Measurements from ENCODE around the gene POLR3GL.

Gene POLR3GL

DNA sequence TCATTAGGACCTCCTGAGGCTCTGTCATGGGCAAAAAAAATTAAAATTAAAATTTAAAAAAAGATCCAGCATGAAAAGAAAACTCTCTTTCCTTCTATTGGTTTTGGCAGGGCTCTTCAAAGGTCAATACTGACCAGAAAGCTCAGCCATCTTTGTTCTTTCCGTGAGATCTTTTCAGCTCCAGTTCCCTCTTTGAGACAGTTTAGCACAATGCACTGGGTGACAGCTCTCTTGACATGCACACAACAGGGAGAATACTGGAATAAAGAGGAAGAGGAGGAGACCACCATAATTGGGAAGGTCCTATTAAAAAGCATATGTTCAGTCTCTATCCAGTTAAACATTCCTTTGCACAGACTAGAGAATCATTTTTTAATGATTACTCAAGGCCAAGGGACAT lies 13.0 kb upstream of the POLR3GL start:
- DNase-seq, result no peak

DNA sequence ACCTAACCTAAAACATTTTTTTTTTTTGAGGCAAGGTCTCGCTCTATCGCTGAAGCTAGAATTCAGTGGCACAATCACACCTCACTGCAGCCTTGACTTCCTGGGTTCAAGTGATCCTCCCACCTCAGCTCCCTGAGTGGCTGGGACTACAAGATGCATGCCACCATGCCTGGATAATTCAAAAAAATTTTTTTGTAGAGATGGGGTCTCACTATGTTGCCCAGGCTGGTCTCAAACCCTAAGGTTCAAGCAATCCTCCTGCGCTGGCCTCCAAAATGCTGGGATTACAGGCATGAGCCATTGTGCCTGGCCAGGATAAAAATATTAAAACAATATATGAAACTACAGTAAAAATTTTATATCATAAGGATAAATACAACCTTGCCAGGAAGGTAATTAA lies 11.6 kb upstream of the POLR3GL start:
- DNase-seq, result no peak

DNA sequence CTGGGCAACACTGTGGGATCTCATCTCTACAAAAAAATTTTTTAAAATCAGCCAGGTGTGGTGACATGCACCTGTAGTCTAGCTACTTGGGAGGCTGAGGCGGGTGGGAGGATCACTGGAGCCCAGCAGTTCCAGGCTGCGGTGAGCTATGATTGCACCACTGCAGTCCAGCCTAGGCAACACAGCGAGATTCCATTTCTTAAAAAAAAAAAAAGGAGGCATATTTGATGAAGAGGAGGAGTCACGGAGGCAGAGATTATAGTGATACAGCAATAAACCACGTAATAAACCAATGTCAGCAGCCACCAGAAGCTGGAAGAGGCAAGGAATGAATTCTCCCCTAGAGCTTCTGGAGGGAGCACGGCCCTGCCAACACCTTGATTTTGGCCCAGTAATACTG lies 10.6 kb upstream of the POLR3GL start:
- no peak for DNase-seq

DNA sequence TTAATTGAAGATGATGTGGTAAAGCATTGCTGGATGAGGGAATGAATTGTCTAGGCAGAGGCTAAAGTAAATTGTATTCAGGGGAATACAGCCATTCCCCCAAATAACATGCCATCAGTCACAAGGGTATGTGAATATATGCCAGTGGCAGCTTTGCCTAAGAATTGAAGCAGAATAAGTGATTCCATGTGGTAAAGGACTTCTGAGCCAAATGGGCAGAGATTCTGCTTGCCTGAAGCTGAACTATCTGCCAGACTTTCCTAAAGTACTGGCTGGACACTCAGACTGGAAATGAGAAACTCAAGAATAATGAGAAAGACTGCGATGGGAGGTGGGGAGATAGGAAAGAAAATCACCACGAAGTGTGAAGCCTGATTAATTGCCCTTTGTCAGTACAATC lies 9.1 kb upstream of the POLR3GL start:
- DNase-seq, result no peak

DNA sequence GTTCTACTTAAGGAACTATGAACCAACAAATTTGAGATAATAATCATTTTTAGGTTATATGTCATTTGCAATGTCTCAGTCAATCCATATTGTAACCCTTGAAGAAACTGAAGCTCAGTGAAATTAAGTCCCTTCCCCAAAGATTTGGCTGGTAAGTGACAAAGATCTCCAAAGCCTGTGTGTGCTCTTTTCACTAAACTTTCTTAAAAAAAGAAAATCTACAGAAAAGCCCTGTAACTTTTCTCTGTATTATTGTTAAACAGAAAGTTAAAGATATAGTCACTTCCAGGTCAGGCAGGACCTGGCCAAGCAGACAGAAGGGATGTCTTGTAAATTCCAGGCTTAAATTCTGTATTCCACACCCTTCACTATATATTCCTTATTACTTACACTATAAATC lies 8.1 kb upstream of the POLR3GL start:
- DNase-seq, result no peak

DNA sequence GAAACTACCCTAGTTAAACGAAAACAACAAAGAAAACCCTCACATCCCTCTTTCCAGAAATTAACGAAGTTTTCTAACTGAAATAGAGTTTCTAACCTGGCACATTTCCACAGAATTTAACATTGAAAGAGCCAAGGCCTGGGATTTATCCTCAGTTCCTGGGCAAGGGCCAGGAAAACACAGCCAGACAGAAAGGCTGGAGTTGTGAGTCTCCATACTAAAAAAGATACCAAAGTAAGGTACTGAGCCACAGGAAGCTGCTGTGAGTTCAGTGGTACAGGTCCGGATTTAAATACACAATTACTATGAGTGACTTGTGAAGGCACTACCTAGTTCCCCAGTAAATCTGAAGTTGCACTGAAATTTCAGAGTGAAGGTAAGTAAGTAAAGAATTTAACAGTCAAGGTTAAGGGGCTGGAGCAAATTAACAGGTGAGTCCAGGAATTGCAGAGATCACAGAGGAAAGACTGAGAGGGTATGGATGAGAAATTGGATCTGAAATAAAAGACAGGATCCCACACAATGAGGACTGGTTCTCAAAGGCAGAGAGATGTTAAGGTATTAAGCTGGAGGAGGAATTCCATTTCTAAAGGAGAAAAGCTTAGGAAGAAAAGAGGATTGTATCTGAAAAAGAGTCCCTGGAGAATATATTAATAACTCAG lies 7.6 kb upstream of the POLR3GL start:
- no peak for DNase-seq

- peak; percentile 93 for DNase-seq
These were observed 6.8 kb upstream of the POLR3GL start, which contains the start of gene LIX1L for GRCh38 chr1:145957443-145958319. Gene LIX1L (minus strand): TSS chr1:145958017. CDS start chr1:145957927, 90 bp downstream.

GRCh38 chr1:145958734-145959133 lies 5.8 kb upstream of the POLR3GL start:
- no peak for DNase-seq

DNA sequence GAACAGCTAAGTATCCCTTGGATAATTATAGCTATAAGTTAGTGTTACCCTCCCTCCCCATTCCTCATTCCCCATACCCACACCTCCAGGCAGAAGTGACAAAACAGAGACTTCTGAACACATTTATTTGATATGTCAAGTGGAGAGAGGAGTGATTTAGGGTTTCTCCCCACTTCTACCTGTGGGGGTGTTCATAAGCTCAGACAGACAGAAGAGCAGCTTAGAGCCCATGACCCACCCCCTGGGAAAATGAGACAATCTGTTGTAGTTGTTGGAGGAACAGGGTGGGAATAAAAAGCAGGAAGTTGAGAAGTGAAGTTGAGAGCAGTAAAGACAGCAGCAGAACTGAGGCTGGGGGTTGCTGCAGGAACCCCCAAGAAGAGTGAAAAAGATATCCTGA lies 5.2 kb upstream of the POLR3GL start:
- no peak for DNase-seq

- no peak for DNase-seq
These were observed 4.5 kb upstream of the POLR3GL start for GRCh38 chr1:145959957-145960467.

DNA sequence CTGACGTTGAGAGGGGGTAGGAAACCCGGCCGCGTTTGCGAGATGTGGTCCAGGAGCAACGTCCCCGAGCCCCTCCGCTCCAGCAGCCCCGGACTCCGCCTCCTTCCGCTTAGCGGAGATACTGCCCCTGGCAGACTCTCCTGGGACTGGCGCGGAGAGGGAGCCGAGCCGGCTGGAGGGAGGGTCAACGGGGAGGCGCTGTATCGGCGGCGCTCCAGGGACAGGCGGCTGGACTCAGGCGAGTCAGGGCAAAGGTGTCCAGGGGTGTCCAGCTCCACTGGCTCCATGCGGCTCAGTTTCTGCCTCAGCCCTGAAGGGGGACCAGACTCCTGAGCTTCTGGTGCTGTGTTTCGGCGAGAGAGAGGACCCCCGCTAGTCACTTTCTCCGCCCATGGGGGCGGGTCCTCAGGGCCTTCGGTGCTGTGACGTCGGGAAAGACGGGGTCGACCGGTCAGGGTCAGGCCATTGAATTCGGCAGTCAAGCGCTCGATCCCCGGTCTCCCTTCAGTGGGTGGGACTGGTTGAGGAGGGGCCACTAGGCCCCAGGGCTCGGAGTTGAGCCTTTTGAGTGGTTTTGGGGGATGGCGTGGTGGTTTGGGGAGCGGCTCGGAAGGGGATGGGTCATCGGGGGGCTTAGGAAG lies 3.9 kb upstream of the POLR3GL start:
- peak; percentile 21 for DNase-seq

GRCh38 chr1:145961109-145961424 lies 3.4 kb upstream of the POLR3GL start:
- DNase-seq, result no peak

DNA sequence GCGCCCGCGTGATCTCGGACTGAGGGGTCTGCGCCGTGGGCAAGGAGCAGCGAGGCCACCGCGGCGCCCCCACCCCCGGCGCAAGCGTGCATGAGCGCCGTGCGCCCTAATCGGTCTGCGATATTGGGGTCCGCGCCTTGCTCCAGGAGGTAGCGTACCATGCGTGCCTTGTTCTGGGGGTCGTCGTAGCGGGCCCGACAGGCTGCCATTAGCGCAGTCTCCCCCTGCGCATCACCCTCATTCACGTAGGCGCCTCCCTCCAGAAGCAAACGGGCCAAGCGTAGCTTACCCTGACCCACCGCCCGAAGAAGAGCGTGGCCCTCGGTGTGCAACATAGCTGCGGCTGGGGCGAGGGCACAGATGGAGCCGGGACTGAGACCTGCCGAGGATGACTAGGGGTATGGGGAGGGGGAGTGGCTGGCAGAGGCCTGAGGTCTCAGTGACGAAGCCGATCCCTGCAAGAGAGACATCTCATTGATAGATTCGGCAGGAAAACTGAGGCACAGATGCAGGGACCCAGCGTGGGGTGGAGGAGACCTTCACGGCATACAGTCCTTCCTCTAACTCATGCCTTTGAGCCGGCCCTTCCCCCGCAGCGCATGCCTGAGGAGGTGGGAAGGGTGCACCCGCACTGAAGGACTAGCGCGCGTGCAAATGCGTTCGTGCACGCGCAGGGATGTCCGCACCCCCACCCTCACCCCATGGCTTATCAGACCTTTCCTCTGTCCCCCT lies 2.9 kb upstream of the POLR3GL start:
- DNase-seq, result no peak

DNA sequence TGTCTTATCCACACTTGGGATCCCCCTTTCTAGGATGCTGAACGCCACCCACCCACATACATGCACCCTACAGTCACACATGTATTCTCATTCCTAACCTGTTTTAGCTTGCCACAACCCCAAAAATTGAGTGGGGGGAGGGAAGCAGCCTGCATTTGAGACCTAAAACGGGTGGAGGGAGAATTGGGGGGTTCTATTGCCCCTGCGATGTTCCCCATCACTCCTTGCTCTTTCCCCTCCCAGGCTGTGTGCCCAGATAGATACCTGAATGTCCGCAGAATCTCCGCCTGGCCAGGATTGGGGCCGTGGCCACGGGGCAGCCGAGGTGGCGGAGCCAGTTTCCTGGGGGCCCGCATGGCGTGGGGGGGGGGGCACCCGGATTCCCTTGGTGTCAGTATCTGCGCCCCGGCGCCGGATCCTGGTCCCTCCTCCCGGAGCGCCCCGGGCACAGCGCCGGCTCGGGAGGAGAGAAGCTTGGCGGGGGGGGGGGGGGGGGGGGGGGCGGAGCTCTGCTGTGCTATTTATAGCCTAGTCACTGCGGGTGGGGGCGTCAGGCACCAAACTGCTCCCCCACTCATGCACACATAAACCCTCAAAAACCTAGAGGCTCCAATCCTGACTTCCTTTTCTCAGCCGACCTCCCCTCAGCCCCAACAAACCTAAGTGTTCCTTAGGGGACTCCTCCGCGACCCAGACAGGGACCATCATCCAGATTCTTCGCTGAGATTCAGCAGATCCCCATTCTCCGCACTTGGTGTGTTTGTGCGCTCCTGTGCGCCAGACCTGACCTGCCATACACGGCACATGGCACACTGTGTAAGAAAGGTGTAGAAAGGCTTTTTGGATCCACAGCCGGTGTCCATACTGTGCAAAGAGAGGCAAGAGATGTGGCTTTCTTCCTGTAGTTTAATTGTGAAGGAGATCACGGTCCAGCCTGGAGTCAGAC lies 2.1 kb upstream of the POLR3GL start:
- no peak for DNase-seq

DNA sequence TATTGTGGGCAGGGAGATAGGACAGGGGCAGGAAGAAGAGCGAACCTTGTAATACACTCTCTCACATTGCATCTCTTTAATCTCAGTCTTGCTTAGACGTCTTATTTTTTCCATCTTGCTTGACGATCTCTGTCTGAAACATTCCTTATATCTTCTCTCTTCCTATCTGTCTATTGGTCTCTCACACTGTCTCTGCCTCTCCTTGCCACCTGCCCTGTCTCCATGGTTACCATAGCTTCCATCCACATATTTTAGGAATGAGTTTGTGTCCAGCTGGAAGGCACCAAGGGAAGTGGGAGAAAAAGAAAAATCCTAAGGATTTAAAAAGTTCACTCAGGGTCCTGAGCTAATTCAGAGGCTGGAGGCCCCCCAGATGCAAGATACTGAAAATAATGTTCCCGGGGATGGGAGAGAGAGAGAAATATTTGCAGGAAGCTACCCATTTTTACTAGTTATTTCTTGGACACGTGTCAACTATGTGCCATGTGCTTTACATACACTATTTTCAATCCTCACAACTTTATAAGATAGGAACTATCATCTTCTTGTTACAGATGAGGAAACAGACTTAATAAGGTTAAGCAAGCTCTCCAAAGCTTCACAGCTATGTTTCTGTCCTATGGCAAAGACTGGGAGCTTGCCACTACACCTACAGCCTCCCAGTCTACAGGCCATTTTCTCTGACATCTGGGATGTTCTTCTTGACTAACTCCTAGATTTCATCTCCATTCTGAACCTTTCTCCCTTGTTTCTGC lies 1.0 kb upstream of the POLR3GL start:
- no peak for DNase-seq

DNA sequence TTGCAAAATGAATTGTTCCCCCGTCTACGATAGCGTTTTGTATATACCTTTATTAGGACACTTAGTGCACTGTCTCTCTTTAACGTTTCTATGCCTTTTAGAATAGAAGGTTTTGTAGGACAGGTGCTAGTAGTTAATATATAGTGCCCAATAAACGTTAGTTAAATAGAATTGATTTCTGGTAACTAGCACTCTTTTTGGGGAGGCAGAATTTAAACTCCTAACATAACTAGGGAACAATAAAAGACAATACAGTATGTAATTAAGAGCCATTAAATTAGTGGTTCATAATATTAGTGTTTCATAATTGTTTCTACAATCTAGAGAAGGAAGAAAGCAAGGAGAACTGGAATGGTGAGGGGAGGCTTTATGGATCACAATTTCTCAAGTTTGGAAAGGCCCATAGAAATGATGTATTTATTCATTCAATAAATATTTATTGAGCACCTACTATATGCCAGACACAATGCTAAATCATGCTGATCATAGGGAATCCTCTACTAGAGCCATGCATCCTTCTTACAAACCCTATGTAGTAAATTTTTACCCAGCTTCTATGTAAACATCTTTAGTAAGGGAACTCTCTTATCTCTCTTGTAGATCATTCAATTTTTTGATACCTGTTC lies 742 bp downstream of the POLR3GL start:
- DNase-seq, result no peak

- no peak for DNase-seq
These were observed 2.8 kb downstream of the POLR3GL start for GRCh38 chr1:145967288-145967687.

- no peak for DNase-seq
These were observed 8.1 kb downstream of the POLR3GL start for GRCh38 chr1:145972580-145972979.

- DNase-seq, result no peak
These were observed 10.2 kb downstream of the POLR3GL start for GRCh38 chr1:145974721-145975120.

DNA sequence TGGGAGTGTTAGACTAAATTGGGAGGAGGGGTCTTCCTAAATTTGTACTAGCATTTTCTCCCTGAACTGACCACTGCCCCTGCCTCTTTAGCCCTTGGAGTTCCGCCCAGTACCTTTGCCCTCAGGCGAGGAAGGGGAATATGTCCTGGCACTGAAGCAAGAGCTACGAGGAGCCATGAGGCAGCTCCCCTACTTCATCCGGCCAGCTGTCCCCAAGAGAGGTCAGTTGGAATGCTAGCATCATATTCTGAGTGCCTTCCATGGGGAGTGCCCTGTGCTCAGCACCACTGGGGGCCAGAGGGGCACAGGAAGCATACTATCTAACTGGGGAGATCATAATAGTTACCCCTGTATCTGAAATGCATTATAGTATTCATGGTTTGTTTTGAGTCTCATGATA lies 10.7 kb downstream of the POLR3GL start:
- no peak for DNase-seq

DNA sequence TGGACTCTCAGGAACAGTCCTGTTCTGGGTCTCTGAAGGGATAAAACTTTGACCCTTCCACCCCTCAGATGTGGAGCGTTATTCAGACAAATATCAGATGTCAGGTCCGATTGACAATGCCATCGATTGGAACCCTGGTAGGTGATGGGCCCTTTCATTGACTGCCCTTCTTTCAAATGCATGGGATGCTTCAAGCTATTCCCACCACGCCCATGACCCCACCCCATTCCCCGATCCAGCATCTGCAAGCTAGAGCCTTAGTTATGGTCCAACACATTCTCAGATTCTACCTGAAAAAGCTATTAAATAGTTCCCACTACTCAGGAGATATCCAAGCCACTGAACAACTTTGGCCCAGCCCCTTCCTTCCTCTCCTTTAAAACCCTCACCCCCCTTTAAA lies 12.5 kb downstream of the POLR3GL start:
- no peak for DNase-seq

All from NCI-H2081 treated with DMSO at 0.1 percent for 48 hours (cell line).